ENCODE data around the gene PLCB3. TPM values are rescaled to one million over a fixed set of nuclear protein-coding genes. Genes with fewer than 3 reads are reported as not detected.
A peak's percentile ranks its signal among the peaks of the same experiment; 100 is the strongest.
"Not testable (repeated sequence)": the region's sequence is repeated elsewhere in the genome, so short reads cannot be mapped to it uniquely, and the experiment has no call there.

Gene PLCB3
- total RNA-seq, 1 donor from 2014 or later, result 36.2 TPM

DNA sequence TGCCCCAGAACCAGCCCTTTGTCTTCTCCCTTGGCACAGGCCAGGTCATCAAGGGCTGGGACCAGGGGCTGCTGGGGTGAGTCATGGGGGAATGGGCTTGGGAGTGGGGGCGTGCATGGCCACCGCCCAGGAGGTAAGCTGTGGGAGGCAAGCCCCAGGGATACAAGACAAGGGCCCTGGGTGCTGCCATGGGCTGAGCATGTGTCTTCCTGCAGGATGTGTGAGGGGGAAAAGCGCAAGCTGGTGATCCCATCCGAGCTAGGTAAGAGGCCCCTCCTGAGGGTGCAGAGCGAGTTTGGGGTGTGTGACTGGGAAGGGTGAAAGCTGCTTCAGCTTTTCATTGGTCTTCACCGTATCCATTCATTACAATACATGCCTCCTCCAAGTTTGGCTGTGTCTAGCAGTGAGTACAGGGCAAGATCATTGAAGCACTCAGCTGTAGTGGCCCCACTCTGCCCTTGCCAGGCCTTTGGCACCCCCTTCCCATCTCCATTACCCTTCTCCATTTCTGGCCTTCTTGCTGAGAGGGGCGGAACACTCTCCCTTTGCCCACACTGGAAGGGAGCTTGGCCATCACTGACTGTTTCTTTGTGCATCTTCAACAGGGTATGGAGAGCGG is 8.0 kb upstream of the PLCB3 start:
- no peak for DNase-seq
- TF ChIP-seq, protein P1, sequence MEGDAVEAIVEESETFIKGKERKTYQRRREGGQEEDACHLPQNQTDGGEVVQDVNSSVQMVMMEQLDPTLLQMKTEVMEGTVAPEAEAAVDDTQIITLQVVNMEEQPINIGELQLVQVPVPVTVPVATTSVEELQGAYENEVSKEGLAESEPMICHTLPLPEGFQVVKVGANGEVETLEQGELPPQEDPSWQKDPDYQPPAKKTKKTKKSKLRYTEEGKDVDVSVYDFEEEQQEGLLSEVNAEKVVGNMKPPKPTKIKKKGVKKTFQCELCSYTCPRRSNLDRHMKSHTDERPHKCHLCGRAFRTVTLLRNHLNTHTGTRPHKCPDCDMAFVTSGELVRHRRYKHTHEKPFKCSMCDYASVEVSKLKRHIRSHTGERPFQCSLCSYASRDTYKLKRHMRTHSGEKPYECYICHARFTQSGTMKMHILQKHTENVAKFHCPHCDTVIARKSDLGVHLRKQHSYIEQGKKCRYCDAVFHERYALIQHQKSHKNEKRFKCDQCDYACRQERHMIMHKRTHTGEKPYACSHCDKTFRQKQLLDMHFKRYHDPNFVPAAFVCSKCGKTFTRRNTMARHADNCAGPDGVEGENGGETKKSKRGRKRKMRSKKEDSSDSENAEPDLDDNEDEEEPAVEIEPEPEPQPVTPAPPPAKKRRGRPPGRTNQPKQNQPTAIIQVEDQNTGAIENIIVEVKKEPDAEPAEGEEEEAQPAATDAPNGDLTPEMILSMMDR (IDR thresholded peaks at IDR 0.05; ENCODE audit: partially characterized antibody, unreplicated experiment), result no peak
- Mint-ChIP-seq H3K9me3 (ENCODE audit: unreplicated experiment) (peaks cover 16% of the 10 kb centered on the region), H3K4me3 (ENCODE audit: unreplicated experiment) (peak overlapping the region; percentile 47), H3K27me3 (ENCODE audit: unreplicated experiment) (peaks cover 7% of the 10 kb centered on the region), H3K36me3 (ENCODE audit: unreplicated experiment) (no peaks in the 10 kb centered on the region), H3K4me1 (ENCODE audit: low read depth, unreplicated experiment) (peaks cover 8% of the 10 kb centered on the region), H3K27ac (ENCODE audit: unreplicated experiment) (peak overlapping the region; percentile 52)

DNA sequence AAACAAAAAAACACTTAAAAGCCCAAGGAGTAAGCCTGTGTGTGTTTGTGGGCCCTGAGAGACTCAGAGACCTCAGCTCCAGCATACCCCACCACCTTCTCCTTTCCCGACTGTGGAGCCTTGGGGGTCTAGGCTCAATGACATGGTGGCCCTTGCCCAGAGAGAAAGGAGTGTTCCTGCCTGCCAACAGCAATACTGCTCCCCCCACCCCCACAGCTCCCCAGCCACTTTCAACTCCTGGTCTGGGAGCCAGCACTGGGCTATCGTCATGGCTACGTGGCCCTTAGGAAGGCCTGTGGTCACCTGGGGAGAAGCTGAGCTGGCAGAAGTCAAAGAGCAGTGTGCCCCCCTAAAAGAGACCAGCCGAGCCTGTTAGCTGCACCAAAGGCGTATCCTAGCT is 7.2 kb upstream of the PLCB3 start:
- peaks cover 9% of the 10 kb centered on the region for H3K4me1 Mint-ChIP-seq (ENCODE audit: low read depth, unreplicated experiment)
- H3K36me3 Mint-ChIP-seq (ENCODE audit: unreplicated experiment), result no peaks in the 10 kb centered on the region
- no peak for DNase-seq
- H3K9me3 Mint-ChIP-seq (ENCODE audit: unreplicated experiment), result peaks cover 17% of the 10 kb centered on the region
- peak overlapping the region; percentile 52 for H3K27ac Mint-ChIP-seq (ENCODE audit: unreplicated experiment)
- TF ChIP-seq, protein P1 (IDR thresholded peaks at IDR 0.05; ENCODE audit: partially characterized antibody, unreplicated experiment), result no peak
- peak overlapping the region; percentile 47 for H3K4me3 Mint-ChIP-seq (ENCODE audit: unreplicated experiment)
- H3K27me3 Mint-ChIP-seq (ENCODE audit: unreplicated experiment), result peaks cover 11% of the 10 kb centered on the region

DNA sequence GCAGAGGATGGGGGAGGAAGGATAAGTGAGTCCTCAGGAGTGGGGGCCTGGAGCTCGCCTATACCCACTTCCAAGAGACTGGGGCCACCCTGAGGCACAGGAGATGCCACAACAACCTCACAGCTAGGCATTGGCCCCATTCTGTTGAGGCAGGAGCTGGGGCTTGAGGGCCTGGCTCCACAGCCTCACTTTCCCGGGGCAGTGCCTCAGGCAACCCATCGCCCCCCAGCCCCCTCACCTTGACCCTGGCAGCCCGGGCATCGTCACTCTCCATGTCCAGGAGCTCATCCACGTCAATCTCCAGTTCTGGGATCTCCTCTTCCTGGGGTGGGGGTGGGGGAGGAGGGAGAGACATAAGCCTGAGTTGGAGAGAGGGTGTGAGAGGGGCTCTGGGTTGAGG is 6.4 kb upstream of the PLCB3 start:
- H3K4me1 Mint-ChIP-seq (ENCODE audit: low read depth, unreplicated experiment), result peaks cover 9% of the 10 kb centered on the region

DNA sequence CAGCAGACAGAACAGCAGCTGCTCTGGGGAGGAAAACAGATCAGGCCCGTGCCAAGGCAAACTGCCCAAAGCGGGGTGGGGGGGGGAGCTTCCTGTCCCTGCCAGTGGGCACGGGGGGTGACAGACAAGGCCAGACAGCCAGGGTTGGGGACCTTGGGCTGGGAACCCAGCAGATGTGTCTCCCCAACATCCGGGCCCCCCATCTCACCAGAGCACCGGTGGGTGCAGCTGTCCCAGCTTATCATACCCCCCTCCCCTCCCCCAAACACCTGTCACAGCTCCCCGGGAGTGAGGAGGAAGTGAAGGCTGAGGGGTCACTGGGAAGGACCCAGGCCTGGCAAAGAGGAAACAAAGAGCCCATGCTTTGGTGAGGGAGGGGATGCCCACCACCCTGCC is 5.9 kb upstream of the PLCB3 start:
- no peak for DNase-seq
- TF ChIP-seq, protein P1 (IDR thresholded peaks at IDR 0.05; ENCODE audit: partially characterized antibody, unreplicated experiment), result no peak
- H3K36me3 Mint-ChIP-seq (ENCODE audit: unreplicated experiment), result no peaks in the 10 kb centered on the region
- H3K9me3 Mint-ChIP-seq (ENCODE audit: unreplicated experiment), result peaks cover 19% of the 10 kb centered on the region
- H3K4me3 Mint-ChIP-seq (ENCODE audit: unreplicated experiment), result peak overlapping the region; percentile 88
- H3K4me1 Mint-ChIP-seq (ENCODE audit: low read depth, unreplicated experiment), result peaks cover 8% of the 10 kb centered on the region
- peaks cover 7% of the 10 kb centered on the region for H3K27me3 Mint-ChIP-seq (ENCODE audit: unreplicated experiment)
- H3K27ac Mint-ChIP-seq (ENCODE audit: unreplicated experiment), result peak overlapping the region; percentile 77

More for the DNA sequence above, 6.4 kb upstream of the PLCB3 start:
- no peak overlapping the region for H3K27ac Mint-ChIP-seq (ENCODE audit: unreplicated experiment)
- TF ChIP-seq, protein P1 (IDR thresholded peaks at IDR 0.05; ENCODE audit: partially characterized antibody, unreplicated experiment), result no peak
- H3K27me3 Mint-ChIP-seq (ENCODE audit: unreplicated experiment), result peaks cover 11% of the 10 kb centered on the region
- H3K9me3 Mint-ChIP-seq (ENCODE audit: unreplicated experiment), result peaks cover 18% of the 10 kb centered on the region
- DNase-seq, result no peak
- H3K36me3 Mint-ChIP-seq (ENCODE audit: unreplicated experiment), result no peaks in the 10 kb centered on the region
- peak overlapping the region; percentile 88 for H3K4me3 Mint-ChIP-seq (ENCODE audit: unreplicated experiment)

DNA sequence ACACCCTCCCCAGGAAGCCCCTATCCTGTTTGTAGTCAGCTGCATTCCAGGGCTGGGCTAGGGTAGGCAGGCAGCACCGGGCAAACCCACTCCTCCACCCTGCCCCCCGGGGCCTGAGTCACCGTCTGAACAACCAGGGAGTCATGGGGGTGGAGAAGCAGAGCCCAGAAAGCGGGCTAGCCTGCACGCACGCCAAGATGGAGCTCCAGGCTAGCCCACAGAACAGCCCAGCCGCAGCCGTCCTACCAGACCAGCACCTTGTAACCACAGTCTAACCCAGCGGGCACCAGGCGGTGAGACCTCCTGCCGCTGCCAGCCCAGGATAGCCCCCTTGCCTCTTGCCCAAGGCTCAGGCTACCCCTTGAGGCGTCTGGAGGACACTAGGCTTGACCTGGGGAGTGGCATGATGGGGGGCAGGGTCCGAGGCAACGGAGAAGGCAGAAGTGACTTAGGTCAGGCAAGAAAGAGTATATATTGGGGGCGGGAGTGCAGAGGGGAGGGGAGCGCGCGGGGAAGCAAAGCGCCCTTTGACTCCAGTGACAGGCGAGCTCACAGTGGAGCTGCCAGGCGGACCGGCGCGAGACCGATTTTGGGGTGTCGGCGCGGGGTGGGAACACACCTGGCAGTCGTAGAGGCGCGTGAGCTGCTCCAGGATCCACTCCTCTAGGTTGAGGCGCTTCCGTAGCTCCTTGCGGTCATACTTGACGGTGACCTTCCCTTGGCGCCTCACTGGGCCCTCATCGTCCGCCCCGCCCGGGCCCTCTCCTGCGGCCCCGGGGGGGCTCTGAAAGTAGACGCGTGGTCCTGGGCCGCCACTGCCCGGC is 5.3 kb upstream of the PLCB3 start:
- peaks cover 19% of the 10 kb centered on the region for H3K9me3 Mint-ChIP-seq (ENCODE audit: unreplicated experiment)
- TF ChIP-seq, protein P1 (IDR thresholded peaks at IDR 0.05; ENCODE audit: partially characterized antibody, unreplicated experiment), result no peak
- DNase-seq, result peak; percentile 70
- no peaks in the 10 kb centered on the region for H3K36me3 Mint-ChIP-seq (ENCODE audit: unreplicated experiment)
- peak overlapping the region; percentile 77 for H3K27ac Mint-ChIP-seq (ENCODE audit: unreplicated experiment)
- H3K27me3 Mint-ChIP-seq (ENCODE audit: unreplicated experiment), result peaks cover 6% of the 10 kb centered on the region
- H3K4me1 Mint-ChIP-seq (ENCODE audit: low read depth, unreplicated experiment), result peaks cover 7% of the 10 kb centered on the region
- H3K4me3 Mint-ChIP-seq (ENCODE audit: unreplicated experiment), result peak overlapping the region; percentile 88

DNA sequence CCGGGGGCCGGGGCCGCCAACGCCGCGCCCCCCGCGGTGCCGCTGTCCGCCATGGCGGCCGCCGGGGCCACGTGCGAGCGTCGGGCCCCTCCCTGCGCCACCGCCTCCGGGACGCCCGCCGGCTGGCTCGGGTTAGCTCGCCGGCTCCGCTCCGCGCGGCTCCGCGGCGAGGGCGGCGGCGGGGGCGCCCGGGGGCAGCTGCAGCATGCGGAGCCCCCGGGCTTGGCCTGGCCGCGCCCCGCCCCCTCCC is 4.8 kb upstream of the PLCB3 start:
- H3K27ac Mint-ChIP-seq (ENCODE audit: unreplicated experiment); DNase-seq; H3K27me3 Mint-ChIP-seq (ENCODE audit: unreplicated experiment); H3K4me3 Mint-ChIP-seq (ENCODE audit: unreplicated experiment); H3K4me1 Mint-ChIP-seq (ENCODE audit: low read depth, unreplicated experiment); H3K36me3 Mint-ChIP-seq (ENCODE audit: unreplicated experiment): not testable (repeated sequence)
- peaks cover 19% of the 10 kb centered on the region for H3K9me3 Mint-ChIP-seq (ENCODE audit: unreplicated experiment)

Measured in glutamatergic neuron (in vitro differentiated cells).